Muscle of leg (tissue), 11 donors: ENCODE measurements around the gene LRCH3. TPM values are rescaled to one million over a fixed set of nuclear protein-coding genes. Genes with fewer than 3 reads are reported as not detected.

Experiments used
- DNase-seq: peaks from one replicate; pipeline ENCODE4 v3.0.0; 2013
- H3K27ac ChIP-seq: one replicate; pipeline ENCODE4 v1.5.1; 2013; ENCODE audit warnings: mild to moderate bottlenecking, low read length, control low read depth
- H3K27me3 ChIP-seq: one replicate; pipeline ENCODE4 v1.6.1; 2013; ENCODE audit warnings: low read length; ENCODE audit not compliant: control insufficient read depth, insufficient read depth
- H3K36me3 ChIP-seq: one replicate; pipeline ENCODE4 v1.6.1; 2013; ENCODE audit warnings: low read length; ENCODE audit not compliant: control insufficient read depth, insufficient read depth
- H3K4me1 ChIP-seq: one replicate; pipeline ENCODE4 v1.6.1; 2013; ENCODE audit warnings: low read length; ENCODE audit not compliant: control insufficient read depth, insufficient read depth
- H3K4me3 ChIP-seq: one replicate; pipeline ENCODE4 v1.5.1; 2013; ENCODE audit warnings: low read length, control low read depth
- H3K9me3 ChIP-seq: replicated peaks from 2 replicates; pipeline ENCODE4 v1.6.1; 2013; ENCODE audit warnings: low read depth, low read length; ENCODE audit not compliant: control insufficient read depth
- WGBS: methylation state at CpG from one replicate; pipeline ENCODE4 v1.1.5; 2013; ENCODE audit warnings: missing lambda C conversion rate; ENCODE audit not compliant: insufficient coverage; 5-methylcytosine and 5-hydroxymethylcytosine counted together
- polyA plus RNA-seq, 8 donors: library from polyadenylated mRNA; unstranded; fragments of 120-200 nt; gene quantifications; one replicate each; pipeline versions ENCODE4 v1.2.1 to v1.2.3, GENCODE V29; 2013; ENCODE audit warnings: inconsistent platforms in 1 of 8, low replicate concordance in 1 of 8; ENCODE audit not compliant: insufficient read length in 8 of 8, insufficient read depth in 1 of 8
- total RNA-seq: library from RNA; stranded (reverse); fragments of 120-200 nt; gene quantifications from one replicate; pipeline ENCODE4 v1.2.4, GENCODE V29; 2013

Gene LRCH3
- total and polyA plus RNA-seq, 9 donors: 21.7 to 39.1 (median 27.8) TPM

- Histone ChIP-seq H3K4me1 (no peaks in the 10 kb centered on the region), H3K27me3 (no peaks in the 10 kb centered on the region), H3K36me3 (peaks cover 37% of the 10 kb centered on the region)
Measured at GRCh38 chr3:197855571-197855970, 64.5 kb downstream of the LRCH3 start.

GRCh38 chr3:197856199-197856816 lies 65.3 kb downstream of the LRCH3 start:
- no peaks in the 10 kb centered on the region for H3K9me3 ChIP-seq

More at GRCh38 chr3:197855571-197855970, 64.5 kb downstream of the LRCH3 start:
- no peak for DNase-seq
- 97% methylated on average over 7 of the region's 9 CpGs for WGBS
- H3K27ac ChIP-seq: no peak overlapping the region
- H3K4me3 ChIP-seq: no peak overlapping the region
- H3K9me3 ChIP-seq: no peaks in the 10 kb centered on the region

GRCh38 chr3:197858133-197858532 lies 67.1 kb downstream of the LRCH3 start:
- no peak for DNase-seq
- no peak overlapping the region for H3K4me3 ChIP-seq
- WGBS: no CpG with 5 or more reads among the region's 3 CpGs
- H3K4me1 ChIP-seq: no peaks in the 10 kb centered on the region
- no peak overlapping the region for H3K27ac ChIP-seq
- no peaks in the 10 kb centered on the region for H3K27me3 ChIP-seq
- peaks cover 25% of the 10 kb centered on the region for H3K36me3 ChIP-seq
- H3K9me3 ChIP-seq: no peaks in the 10 kb centered on the region

More at GRCh38 chr3:197856199-197856816, 65.3 kb downstream of the LRCH3 start:
- WGBS: 0% methylated on average over 1 of the region's 8 CpGs
- no peaks in the 10 kb centered on the region for H3K4me1 ChIP-seq
- H3K27ac ChIP-seq: no peak overlapping the region
- H3K27me3 ChIP-seq: no peaks in the 10 kb centered on the region
- no peak for DNase-seq
- no peak overlapping the region for H3K4me3 ChIP-seq
- peaks cover 32% of the 10 kb centered on the region for H3K36me3 ChIP-seq

- Histone ChIP-seq H3K9me3 (no peaks in the 10 kb centered on the region), H3K27ac (no peak overlapping the region), H3K36me3 (peaks cover 23% of the 10 kb centered on the region), H3K27me3 (no peaks in the 10 kb centered on the region), H3K4me1 (no peaks in the 10 kb centered on the region), H3K4me3 (no peak overlapping the region)
- WGBS: no CpG with 5 or more reads among the region's 3 CpGs
- DNase-seq: no peak
Measured at GRCh38 chr3:197858598-197858997, 67.5 kb downstream of the LRCH3 start.

GRCh38 chr3:197866035-197866434 lies 75.0 kb downstream of the LRCH3 start:
- no peak overlapping the region for H3K4me3 ChIP-seq
- H3K9me3 ChIP-seq: no peaks in the 10 kb centered on the region
- 92% methylated on average over 2 of the region's 6 CpGs for WGBS
- DNase-seq: no peak
- no peaks in the 10 kb centered on the region for H3K4me1 ChIP-seq
- H3K36me3 ChIP-seq: peaks cover 27% of the 10 kb centered on the region
- no peak overlapping the region for H3K27ac ChIP-seq
- no peaks in the 10 kb centered on the region for H3K27me3 ChIP-seq

- peaks cover 60% of the 10 kb centered on the region for H3K36me3 ChIP-seq
- WGBS: 100% methylated on average over 3 of the region's 6 CpGs
Measured at GRCh38 chr3:197873329-197873728, 82.3 kb downstream of the LRCH3 start.

GRCh38 chr3:197874064-197874463 lies 83.0 kb downstream of the LRCH3 start:
- Histone ChIP-seq H3K27me3 (no peaks in the 10 kb centered on the region), H3K36me3 (peaks cover 63% of the 10 kb centered on the region), H3K27ac (no peak overlapping the region), H3K9me3 (no peaks in the 10 kb centered on the region), H3K4me1 (no peaks in the 10 kb centered on the region), H3K4me3 (no peak overlapping the region)
- DNase-seq: no peak
- 100% methylated on average over 1 of the region's 5 CpGs for WGBS

More at GRCh38 chr3:197873329-197873728, 82.3 kb downstream of the LRCH3 start:
- Histone ChIP-seq H3K4me3 (no peak overlapping the region), H3K9me3 (no peaks in the 10 kb centered on the region), H3K27me3 (no peaks in the 10 kb centered on the region), H3K27ac (no peak overlapping the region), H3K4me1 (no peaks in the 10 kb centered on the region)
- no peak for DNase-seq

GRCh38 chr3:197874653-197875052 lies 83.6 kb downstream of the LRCH3 start:
- H3K4me1 ChIP-seq: no peaks in the 10 kb centered on the region
- H3K27ac ChIP-seq: no peak overlapping the region
- DNase-seq: peak; percentile 7
- WGBS: 92% methylated on average over 2 of the region's 6 CpGs
- H3K4me3 ChIP-seq: no peak overlapping the region
- H3K36me3 ChIP-seq: peaks cover 63% of the 10 kb centered on the region
- no peaks in the 10 kb centered on the region for H3K9me3 ChIP-seq
- no peaks in the 10 kb centered on the region for H3K27me3 ChIP-seq

DNA sequence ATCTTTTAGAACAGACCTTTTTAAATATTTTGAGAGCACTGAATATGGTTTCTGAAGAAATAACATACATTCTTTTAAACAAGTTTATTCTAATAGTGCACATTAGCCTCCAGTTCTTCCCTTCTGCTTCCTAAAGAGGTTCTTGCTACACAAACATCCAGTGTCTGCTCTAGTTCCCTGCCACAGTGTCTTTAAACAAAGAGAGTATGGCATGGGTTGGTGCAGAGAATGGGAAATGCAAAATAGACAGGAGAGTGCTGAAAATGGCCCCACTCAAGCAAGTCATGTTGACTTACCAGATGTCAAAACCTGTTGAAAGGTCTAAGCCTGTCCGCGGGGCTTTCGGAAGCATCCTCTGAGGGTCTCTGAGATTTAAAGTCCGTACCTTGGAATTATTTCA lies 86.8 kb downstream of the LRCH3 start:
- Histone ChIP-seq H3K27ac (no peak overlapping the region), H3K9me3 (no peaks in the 10 kb centered on the region), H3K36me3 (peaks cover 46% of the 10 kb centered on the region), H3K27me3 (no peaks in the 10 kb centered on the region), H3K4me1 (peaks cover 9% of the 10 kb centered on the region), H3K4me3 (no peak overlapping the region)
- no peak for DNase-seq
- WGBS: no CpG with 5 or more reads among the region's 4 CpGs

DNA sequence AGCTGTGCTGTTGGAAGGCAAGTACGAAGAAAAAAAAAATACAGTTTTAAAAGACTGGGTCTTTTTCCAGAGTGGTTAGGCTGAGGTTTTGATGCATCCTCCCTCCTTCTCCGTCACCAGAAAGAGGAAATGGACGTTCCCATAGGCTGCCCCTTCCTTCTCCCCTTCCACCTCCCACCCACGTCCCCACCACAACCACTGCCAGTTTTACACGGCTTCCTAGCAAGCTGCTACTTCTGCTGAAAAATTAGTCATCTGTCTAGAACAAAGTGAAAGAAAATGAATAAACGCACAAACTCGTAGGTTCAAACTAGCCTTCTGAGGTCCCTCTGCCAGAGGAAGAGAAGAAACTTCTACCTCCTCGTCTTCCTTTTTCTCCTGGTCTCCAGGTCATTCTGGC lies 87.4 kb downstream of the LRCH3 start:
- H3K27ac ChIP-seq: no peak overlapping the region
- peak; percentile 16 for DNase-seq

More for the DNA sequence above, 87.4 kb downstream of the LRCH3 start:
- 95% methylated on average over 4 of the region's 8 CpGs for WGBS
- peaks cover 9% of the 10 kb centered on the region for H3K4me1 ChIP-seq
- no peaks in the 10 kb centered on the region for H3K27me3 ChIP-seq
- H3K36me3 ChIP-seq: peaks cover 41% of the 10 kb centered on the region
- H3K4me3 ChIP-seq: no peak overlapping the region
- no peaks in the 10 kb centered on the region for H3K9me3 ChIP-seq
